HCT116 (cell line): Measurements from ENCODE around the gene SFTPB.

Experiments
- CEBPB ChIP-seq: IDR thresholded peaks from 2 replicates; pipeline ENCODE4 v1.6.1; 2012; ENCODE audit warnings: low read depth
- ZFX ChIP-seq: fragments of 450-650 bp; IDR thresholded peaks from 2 replicates; pipeline ENCODE4 v1.6.1; 2017

GRCh38 chr2:85669549-85669948, 1.6 kb upstream of the SFTPB start:
- TF ChIP-seq ZFX, result no peak
- TF ChIP-seq CEBPB, result no peak
